ENCODE results near the gene PPP1R18.
"Not testable (repeated sequence)": the region's sequence is repeated elsewhere in the genome, so short reads cannot be mapped to it uniquely, and the experiment has no call there.

PPP1R18 gene

DNA sequence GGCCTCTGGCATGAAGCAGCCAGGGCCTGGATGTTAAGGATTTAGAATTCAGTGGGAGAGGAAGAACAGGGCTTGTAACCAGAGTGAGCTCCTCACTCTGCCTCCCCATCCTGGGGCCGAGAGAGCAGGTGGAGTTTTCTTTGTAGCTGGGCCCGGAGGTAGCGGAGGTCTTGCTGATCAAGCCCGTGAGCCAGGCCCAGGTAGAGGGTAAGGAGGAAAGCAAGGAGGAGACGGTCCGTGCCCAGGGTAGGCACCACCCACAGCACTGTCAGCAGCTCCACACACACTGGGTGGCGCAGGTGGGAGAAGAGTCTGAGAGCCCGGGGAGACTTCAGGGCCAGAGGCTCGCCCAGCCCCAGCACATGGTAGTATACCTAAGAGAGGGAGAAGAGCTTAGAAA, 2.1 kb upstream of the PPP1R18 start:
- no peak for DNase-seq

GRCh38 chr6:30687659-30688431, 1.4 kb upstream of the PPP1R18 start:
- no peak for DNase-seq

GRCh38 chr6:30686908-30687658, 638 bp upstream of the PPP1R18 start:
- DNase-seq: peak; percentile 92

DNA sequence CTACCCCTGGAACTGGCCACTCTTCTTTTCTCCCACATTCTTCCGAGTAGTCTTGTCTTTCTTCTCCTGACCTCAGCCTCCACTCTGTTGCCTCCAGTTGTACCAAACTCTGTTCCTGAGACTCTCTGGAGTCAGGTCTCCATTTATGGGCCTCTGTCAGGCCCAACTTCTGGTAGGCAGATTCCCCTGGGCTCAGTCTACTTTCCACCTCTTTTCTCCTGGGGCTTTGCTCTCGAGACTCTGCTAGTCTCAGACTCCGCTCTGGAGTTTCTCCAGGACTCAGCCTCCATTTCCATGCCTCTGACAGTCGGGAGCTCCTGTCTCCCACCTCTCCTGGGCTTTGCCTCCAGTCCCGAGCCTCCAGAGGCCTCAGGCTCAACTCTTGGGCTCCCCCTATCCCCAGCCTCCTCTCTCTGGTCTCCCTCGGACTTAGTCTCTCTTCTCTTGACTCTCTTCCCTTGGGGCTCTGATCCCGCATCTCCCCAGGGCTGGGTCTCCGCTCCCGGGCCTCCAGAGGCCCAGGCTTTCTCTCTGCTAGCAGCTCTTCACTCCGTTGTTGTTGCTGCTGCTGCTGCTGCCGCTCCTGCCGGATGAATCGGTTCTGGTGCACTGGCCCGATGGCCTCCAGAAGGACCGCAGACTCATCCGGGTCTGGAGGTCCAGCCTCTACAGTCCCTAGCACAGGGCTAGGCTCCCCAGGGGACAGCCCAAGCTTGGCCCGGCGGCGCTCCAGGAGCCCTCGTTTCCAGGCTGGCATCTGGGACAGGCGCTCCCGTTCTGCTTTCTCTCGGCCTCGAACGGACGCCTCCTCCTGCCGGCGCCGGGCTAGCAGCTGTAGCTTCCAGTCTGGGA, 1.1 kb downstream of the PPP1R18 start:
- DNase-seq: peak; percentile 39 to 43

DNA sequence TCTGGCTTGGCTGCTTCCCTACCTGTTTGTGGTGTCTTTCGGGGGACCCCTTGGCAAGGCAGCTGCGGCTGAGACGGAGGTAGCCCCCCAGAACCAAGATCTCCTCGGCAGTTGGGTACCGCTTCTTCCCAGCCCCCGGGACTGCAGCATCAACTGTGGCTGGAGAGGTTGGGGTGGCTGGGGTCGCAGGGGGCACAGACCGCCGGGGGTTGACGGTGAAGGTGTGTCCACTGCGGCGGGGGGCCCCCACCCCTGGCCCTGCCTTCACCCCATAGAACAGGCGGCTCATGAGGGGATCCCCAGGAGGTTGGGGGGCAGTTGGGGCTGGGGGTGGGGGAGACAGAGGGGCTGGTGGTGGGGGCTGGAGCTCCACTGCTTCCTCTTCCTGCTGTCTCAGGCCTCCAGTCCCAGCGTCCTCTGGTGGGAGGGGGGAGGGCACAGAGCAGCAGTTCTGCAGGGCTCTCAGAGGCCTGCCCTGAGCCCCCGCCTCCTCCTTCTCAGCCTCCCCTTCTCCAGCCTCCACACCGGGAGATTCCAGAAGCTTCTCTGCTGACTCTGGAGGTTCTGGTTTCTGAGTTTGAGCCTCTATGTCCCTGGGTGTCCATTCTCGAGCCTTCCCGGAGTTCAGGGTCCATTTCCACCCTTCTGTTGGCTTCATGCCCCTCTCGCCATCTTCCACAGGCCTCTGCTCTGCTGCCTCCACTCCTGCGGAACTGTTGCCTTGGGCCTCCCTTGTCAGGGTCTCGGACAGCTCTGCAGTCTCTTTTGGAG, 1.9 kb downstream of the PPP1R18 start:
- DNase-seq: peak; percentile 80 to 85

DNA sequence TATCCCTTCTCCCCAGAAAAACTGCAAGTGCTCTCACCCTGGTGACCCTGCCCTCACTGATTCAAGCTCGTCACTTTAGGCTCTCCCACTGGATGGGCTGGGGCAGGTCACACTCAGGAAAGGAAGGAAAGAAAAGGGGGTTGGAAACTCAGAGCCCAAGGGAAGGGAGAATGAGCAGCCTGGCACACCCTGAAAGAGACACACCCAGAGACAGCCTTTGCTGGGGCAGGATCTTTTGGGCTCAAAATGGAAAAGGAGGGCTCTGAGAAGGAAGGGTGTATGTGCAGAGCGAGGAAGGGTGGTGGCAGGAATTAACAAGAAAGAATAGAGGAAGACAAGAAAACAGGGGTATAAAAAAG, 2.5 kb downstream of the PPP1R18 start:
- DNase-seq: no peak

DNA sequence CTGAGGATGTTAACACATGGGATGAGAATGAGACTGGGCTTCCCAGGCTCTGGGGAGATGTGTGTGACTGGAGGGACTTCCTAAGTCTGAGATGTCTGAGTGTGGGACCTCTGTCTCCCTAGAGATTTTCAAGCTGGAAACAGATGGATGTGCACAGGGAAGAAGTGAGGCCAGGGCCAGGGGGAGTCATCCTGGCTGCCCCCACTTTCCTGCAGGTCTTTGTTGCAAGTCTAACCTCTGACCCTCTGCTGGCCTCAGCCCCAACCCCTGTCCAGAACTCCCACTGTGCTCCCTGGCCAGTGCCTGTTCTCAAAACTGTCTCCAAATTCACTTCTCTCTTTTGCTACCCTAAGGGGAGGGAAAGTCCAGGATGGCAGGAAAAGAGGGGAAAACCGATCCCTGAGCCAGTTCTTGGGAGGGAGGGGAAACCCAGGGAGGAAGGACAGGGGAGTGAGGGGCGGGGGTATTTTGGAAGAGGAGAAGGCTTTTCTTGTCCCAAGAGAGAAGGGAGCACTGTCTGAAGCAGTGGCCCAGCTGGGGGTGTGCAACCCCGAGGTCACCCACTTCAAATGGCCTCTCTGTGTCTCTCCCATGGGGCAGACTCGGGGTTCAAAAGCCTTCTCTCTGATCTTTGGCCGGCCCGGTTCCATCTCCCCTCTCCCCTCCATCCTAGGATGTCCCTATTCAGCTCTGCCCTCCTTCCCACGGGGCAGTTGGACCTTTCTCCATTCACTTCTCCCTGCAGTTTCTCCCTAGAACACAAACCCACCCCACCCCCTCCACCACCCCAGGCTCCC, 3.1 kb downstream of the PPP1R18 start:
- DNase-seq: no peak

DNA sequence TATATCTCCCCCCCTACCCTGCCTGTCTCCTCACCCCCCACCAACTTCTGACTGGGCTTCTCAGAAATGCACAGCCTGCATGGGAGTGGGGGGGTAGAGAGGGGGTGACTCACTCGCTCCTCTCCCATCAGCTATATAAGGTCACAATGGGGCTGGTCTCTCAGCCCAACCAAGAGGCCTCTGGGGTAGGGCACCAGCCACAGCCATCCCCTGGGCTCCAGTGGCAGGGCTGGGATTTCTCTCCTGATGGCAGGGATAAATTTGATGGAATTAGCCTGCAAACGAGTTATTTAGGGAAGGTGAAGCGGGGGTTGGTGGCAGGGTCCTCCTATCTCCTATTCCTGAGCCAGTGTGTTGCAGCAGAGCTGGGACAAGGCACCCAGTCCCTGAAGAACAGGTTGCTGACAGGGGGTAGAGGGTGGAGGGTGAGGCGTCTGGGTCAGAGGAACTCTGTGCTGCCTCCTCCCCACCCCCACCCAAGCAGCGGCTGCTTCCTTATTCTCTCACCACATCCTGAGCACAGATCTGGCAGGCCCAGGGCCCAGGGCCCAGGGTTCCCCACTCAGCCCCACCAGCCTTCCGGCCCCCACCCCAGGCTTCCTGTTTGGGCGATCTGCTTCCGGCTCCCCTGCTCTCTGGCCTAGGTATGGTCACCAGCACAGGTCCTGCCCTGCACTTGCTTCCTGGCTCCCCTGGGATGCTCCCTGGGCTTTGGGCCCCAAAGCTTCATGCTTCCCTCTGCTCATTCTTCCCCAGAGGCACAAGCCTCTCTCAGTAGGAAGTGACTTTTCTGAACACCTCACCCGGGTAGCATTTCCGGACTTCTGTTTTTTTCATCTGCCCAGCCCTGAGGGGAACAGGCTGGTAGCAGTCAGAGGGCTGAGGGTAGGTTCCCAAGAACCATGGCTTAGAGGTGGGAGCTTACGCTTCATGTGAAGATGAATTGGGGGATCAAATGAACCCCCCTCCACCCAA, 4.0 kb downstream of the PPP1R18 start:
- peak; percentile 98 to 99 for DNase-seq

DNA sequence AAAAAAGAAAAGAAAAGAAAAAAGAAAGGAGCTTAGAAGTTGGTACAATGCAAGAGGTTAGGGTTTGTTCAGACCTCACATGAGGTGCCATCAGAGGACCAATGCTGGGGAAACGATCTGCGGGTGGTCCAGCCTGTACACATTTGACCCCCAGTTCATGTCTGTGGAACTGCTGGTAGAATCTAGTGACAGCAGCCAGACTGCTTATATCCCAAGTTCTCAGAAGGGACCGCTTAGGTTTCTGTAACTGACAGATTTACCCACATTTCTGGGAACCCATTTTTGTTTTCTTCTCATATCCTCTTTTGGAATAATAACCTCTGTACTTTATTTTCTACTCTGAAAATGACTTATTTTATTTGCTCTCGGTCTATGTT, 4.7 kb downstream of the PPP1R18 start:
- no peak for DNase-seq

DNA sequence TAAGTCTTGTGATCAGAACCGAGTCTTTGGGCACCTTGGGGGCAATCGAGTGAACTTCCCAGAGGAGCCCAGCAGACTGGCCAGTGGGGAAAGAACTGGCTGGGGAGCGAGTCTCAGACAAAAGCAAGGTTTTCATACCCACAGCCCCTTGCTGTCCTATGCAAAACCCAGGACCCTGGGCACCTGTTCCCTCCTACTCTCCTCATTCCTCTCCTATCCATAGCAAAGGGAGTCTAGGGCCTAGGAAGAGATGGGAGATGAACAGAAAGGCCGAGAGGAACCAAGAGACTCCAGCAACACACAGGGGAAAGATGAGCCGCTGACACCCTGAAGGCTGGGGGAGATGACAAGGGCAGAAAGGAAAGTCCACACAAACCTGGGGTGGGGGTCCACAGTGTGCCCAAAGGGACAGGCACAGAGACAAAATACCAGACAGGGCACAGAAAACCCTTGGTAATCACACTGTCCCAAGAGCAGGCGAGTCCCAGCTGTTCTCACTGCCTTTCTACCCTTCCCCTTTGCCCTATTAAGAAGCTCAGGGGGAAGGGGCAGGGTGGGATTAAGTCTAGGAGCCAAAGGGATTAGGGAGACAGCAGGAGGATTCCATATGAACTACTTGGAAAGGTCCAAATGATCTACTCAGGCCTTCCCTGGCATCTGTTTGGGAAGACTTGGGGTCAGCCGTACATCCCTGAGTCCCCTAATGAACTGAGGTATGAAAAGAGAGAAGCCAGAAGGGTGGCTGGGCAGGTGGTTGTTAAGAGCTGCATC, 6.5 kb downstream of the PPP1R18 start:
- DNase-seq: no peak

DNA sequence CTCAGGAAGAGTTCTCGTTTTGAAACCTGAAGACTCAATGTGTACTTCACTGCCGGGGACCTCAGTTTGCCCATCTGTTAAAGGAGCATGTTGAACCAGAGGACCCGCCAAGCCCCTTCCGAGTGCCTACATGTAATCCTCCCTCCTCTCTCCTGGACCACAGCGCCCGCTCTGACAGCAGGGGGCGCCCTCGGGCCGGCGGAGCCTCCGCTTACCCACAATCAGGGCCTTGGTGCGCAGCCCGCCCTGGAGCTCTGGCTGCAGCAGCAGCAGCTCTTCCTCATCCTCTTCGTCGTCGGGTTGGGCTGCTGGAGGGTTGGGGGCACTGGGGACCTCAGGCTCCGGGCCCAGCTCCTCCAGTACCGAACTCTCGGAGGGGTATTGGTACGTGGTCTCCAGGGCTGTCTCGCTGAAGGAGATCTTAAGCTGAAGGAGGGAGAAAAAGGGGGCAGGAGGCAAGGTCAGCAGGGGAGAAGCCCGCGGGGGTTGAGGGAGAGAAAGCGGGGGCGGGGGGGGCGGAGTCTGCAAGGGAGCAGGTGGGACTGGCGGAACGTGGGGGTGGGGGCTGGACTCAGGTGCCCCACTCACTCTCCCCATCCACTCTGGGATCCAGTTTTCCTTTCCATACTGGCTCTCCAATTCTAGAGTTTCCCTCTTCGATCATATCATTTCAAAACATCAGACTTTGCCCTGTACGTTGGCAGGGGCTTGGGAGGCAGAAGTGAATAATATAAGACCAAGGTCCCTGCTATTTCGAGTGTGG, 7.3 kb downstream of the PPP1R18 start:
- peak; percentile 62 to 73 for DNase-seq

- no peak for DNase-seq
Observed at GRCh38 chr6:30676660-30677285, 9.7 kb downstream of the PPP1R18 start.

DNA sequence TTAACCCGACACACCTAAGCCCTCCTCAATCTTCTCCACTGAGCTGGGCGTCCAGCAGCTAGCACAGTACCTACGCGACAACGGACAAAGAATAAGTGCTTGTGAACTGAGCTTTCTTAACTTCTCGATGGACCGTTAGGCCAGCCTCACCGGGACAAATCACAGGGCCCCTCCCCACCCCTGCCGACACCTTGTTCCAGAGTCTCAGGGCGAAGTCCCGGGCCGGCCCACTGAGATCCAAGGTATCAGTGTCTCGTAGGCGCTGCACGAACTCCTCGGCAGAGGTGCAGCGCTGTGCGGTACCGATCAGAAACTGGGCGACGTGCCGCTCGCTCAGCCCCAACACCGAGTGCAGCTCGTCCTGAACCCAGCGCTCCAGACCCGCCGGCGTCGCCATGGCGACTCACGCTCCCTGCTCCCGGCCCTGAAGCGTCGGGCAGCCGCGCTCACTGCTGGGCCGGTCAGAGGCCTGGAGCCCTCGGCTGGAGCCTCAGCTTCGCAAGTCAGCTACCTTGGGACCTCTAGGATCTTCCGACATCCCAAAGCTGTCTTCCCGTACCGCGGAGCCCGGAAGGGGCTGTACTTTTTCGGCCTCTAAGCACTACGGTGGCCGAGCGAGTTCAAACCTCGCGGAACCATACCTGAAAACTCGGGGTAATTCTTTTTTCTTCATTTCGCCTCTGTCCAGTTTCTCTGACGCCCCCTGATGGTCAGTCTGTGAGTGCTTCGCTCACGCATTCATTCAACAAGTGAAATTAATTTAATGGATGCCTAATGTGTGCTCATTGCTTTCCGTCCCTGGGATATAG, 13.8 kb downstream of the PPP1R18 start, which contains the start of gene DHX16:
Gene DHX16 (minus strand): TSS at position 562 of the 809 bp plus-strand sequence. CDS start 165 bp downstream, at position 397.
- peak; percentile 96 to 97 for DNase-seq

GRCh38 chr6:30670760-30671527, 15.5 kb downstream of the PPP1R18 start:
- peak; percentile 68 to 79 for DNase-seq

- DNase-seq: not testable (repeated sequence)
Observed at GRCh38 chr6:30666300-30666699, 20.1 kb downstream of the PPP1R18 start.

DNA sequence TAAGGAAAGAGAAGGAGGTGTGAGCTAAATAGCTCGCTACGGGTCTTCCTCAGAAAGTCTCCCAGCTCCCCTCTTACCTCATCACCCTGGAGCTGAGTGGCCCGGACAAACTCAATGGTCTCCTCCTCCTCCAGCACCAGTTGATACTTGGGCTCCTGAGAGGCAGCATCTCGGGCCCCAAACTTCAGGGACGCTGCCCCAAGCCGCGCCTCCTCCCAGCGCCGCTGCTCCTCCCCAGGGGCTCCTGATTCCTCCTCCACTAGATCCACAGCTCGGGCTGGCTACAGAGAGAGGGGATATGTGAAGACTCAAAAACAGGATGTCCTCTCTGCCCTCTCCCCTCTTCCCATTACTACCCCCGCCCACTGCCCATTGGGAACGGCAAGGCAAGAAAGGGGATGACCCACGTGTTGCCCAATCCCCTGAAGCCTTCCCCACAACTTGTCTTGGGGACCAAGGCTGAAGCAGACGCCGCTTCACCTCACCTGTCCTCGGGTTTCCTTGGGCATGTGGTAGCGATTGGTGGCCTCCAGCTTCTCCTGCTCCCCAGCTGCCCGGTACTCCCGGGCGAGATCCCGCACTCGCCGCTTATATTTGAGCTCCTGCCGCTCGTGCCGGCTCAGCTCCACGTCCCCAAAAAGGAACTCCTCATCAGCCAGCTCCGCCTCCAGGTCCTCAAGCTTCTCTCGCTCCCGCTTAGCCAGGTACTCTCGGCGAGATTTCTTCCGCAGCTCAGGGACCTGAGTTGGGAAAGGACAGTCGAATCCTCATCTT, 21.3 kb downstream of the PPP1R18 start:
- DNase-seq: no peak
